SK-N-SH treated with all-trans-retinoic acid at 6 μM for 48 hours (cell line): ENCODE data around the gene STAT2.
"Not testable (repeated sequence)": the region's sequence is repeated elsewhere in the genome, so short reads cannot be mapped to it uniquely, and the experiment has no call there.

Experiments used
- ARNTL ChIP-seq: fragments of 450-650 bp; formaldehyde crosslinking; IDR thresholded peaks from 2 replicates; pipeline ENCODE4 v1.5.0; 2020; ENCODE audit warnings: low read depth, mild to moderate bottlenecking, moderate library complexity, borderline replicate concordance
- POU6F1 ChIP-seq: fragments of 250-450 bp; sonication (Bioruptor Pico); IDR thresholded peaks from 2 replicates; pipeline ENCODE4 v1.8.0; 2021; ENCODE audit warnings: low read depth, mild to moderate bottlenecking, moderate library complexity, borderline replicate concordance
- PPARA ChIP-seq: fragments of 250-450 bp; sonication (Bioruptor Pico); IDR thresholded peaks from 2 replicates; pipeline ENCODE4 v1.5.0; 2020; ENCODE audit warnings: mild to moderate bottlenecking, borderline replicate concordance
- SNAI2 ChIP-seq: fragments of 250-450 bp; sonication (Bioruptor Pico); IDR thresholded peaks from 2 replicates; pipeline ENCODE4 v1.5.0; 2020; ENCODE audit warnings: mild to moderate bottlenecking, moderate library complexity
- TCF4 ChIP-seq: fragments of 250-450 bp; sonication (Bioruptor Pico); IDR thresholded peaks from 2 replicates; pipeline ENCODE4 v1.8.0; 2021; ENCODE audit warnings: mild to moderate bottlenecking, moderate library complexity, borderline replicate concordance
- TOX ChIP-seq: fragments of 250-450 bp; sonication (Bioruptor Pico); IDR thresholded peaks from 2 replicates; pipeline ENCODE4 v1.8.0; 2021; ENCODE audit warnings: mild to moderate bottlenecking, moderate library complexity, borderline replicate concordance
- TSHZ2 ChIP-seq: fragments of 250-450 bp; sonication (Bioruptor Pico); IDR thresholded peaks from 2 replicates; pipeline ENCODE4 v1.5.0; 2020; ENCODE audit warnings: mild to moderate bottlenecking, moderate library complexity
- ZFP3 ChIP-seq: fragments of 250-450 bp; sonication (Bioruptor Pico); IDR thresholded peaks from 2 replicates; pipeline ENCODE4 v1.5.0; 2020; ENCODE audit warnings: mild to moderate bottlenecking, moderate library complexity

GRCh38 chr12:56321610-56322009 lies 38.3 kb downstream of the STAT2 start:
- not testable (repeated sequence) for TF ChIP-seq ARNTL (CRISPR knock-in tag); TCF4 (CRISPR knock-in tag); POU6F1 (CRISPR knock-in tag); SNAI2; TOX (CRISPR knock-in tag); ZFP3 (CRISPR knock-in tag); TSHZ2 (CRISPR knock-in tag); PPARA (CRISPR knock-in tag)
